Neural progenitor cell (in vitro differentiated cells): ENCODE measurements around the gene AKAP8. TPM values are rescaled to one million over a fixed set of nuclear protein-coding genes. Genes with fewer than 3 reads are reported as not detected.

Experiments used
- DNase-seq: peaks from one replicate; pipeline ENCODE4 v3.0.0-alpha.2; 2016; ENCODE audit warnings: low spot score
- H2AFZ ChIP-seq: fragments of 200-600 bp; sonication (generic); replicated peaks from 2 replicates; pipeline ENCODE4 v1.6.1; 2016; ENCODE audit warnings: antibody characterized with exemption
- H3F3A ChIP-seq: fragments of 200-600 bp; sonication (generic); 2 replicates; pipeline ENCODE4 v1.6.1; 2016; ENCODE audit warnings: antibody characterized with exemption, low read depth
- H3K27ac ChIP-seq: fragments of 200-600 bp; sonication (generic); 2 replicates; pipeline ENCODE4 v1.5.1; 2016; ENCODE audit warnings: mild to moderate bottlenecking
- H3K27me3 ChIP-seq: fragments of 200-600 bp; sonication (generic); 2 replicates; pipeline ENCODE4 v1.6.1; 2016; ENCODE audit warnings: mild to moderate bottlenecking, moderate library complexity
- H3K36me3 ChIP-seq: fragments of 200-600 bp; sonication (generic); 2 replicates; pipeline ENCODE4 v1.5.1; 2016
- H3K4me1 ChIP-seq: fragments of 200-600 bp; sonication (generic); 2 replicates; pipeline ENCODE4 v1.6.1; 2016; ENCODE audit warnings: mixed run types
- H3K4me2 ChIP-seq: fragments of 200-600 bp; sonication (generic); 2 replicates; pipeline ENCODE4 v1.6.1; 2016
- H3K4me3 ChIP-seq: fragments of 200-600 bp; sonication (generic); 2 replicates; pipeline ENCODE4 v1.5.1; 2016
- H3K79me2 ChIP-seq: fragments of 200-600 bp; sonication (generic); 2 replicates; pipeline ENCODE4 v1.6.1; 2016; ENCODE audit warnings: low read depth
- H3K9ac ChIP-seq: fragments of 200-600 bp; sonication (generic); 2 replicates; pipeline ENCODE4 v1.6.1; 2016
- H3K9me3 ChIP-seq: fragments of 200-600 bp; sonication (generic); 2 replicates; pipeline ENCODE4 v1.5.1; 2016; ENCODE audit warnings: low read depth
- H4K20me1 ChIP-seq: fragments of 200-600 bp; sonication (generic); 2 replicates; pipeline ENCODE4 v1.6.1; 2016; ENCODE audit warnings: low read depth
- H3K27ac Mint-ChIP-seq: 3 replicates; pipeline ENCODE4 v1.8.0; 2021; ENCODE audit warnings: mixed read lengths
- H3K27me3 Mint-ChIP-seq: 2 replicates; pipeline ENCODE4 v1.8.0; 2022; ENCODE audit warnings: low read depth, mild to moderate bottlenecking, inconsistent platforms, moderate library complexity, mixed read lengths; ENCODE audit not compliant: insufficient read depth
- H3K36me3 Mint-ChIP-seq: 3 replicates; pipeline ENCODE4 v1.8.0; 2021; ENCODE audit warnings: mixed read lengths
- H3K4me1 Mint-ChIP-seq: 3 replicates; pipeline ENCODE4 v1.8.0; 2021; ENCODE audit warnings: mixed read lengths
- H3K4me3 Mint-ChIP-seq: 3 replicates; pipeline ENCODE4 v1.8.0; 2021; ENCODE audit warnings: mild to moderate bottlenecking, moderate library complexity, mixed read lengths
- H3K9me3 Mint-ChIP-seq: 3 replicates; pipeline ENCODE4 v1.8.0; 2020; ENCODE audit warnings: mixed read lengths
- EZH2 ChIP-seq: fragments of 200-600 bp; sonication (generic); IDR thresholded peaks from 2 replicates; pipeline ENCODE4 v1.6.1; 2017; ENCODE audit warnings: antibody characterized with exemption, mild to moderate bottlenecking, moderate library complexity
- EZH2phosphoT487 ChIP-seq: fragments of 200-600 bp; sonication (generic); IDR thresholded peaks from 2 replicates; pipeline ENCODE4 v1.6.1; 2017; ENCODE audit warnings: antibody characterized with exemption
- total RNA-seq: library from RNA; depleted of rRNA; stranded (reverse); fragments of >200 nt; gene quantifications from 2 replicates; pipeline ENCODE4 v1.2.3, GENCODE V29; 2015; ENCODE audit warnings: low replicate concordance
- TF ChIP-seq, protein P1 (sequence below): fragments of 200-600 bp; sonication (generic); IDR thresholded peaks from 2 replicates; pipeline ENCODE4 v1.5.1; 2017; ENCODE audit warnings: antibody characterized with exemption, mild to moderate bottlenecking

AKAP8 gene
- total RNA-seq, 1 donor from 2014 or later = 20.1 TPM

DNA sequence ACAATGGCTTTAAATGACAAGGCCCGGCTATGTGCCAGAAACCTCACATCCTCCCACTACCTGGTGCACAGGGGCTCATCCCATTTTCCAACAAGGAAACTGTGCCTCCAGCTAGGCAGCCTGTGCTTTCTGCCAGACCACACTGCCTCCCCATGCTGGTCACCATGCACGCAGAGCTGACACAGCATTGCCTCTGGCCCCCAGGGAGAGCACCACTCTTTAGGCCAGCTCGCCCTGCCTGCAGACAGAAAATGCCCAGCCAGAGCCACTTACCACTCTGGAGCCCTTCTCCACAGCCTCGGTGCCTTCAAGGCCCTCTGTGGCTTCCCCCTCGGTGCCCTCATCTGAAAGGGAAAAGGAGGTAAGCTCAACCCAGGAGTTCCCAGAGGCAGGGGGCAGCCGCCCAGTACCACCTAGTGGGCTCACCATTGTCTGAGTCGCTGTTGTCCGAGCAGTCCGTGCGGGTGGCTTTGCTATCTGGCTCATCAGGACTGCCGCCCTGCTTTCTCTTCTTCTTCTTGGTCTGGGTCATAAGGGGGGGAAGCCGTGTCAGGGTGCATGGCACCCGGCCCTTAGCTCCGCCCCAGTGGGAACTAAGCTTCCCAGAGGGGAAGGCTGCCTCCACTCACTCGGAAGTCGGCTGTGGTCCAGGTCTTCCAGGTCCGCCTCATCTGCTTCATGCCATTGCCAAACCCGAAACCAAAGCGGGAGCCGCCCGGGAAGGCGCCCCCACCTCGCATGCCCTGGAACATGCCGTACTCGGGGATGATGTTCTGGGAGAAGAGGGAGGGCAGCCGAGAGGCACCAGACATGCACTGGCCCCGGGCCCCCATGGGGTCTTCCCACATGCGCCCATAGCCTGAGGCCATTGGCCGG lies 21.2 kb upstream of the AKAP8 start:
- peaks cover 28% of the 10 kb centered on the region for H3K36me3 Mint-ChIP-seq
- no peak for TF ChIP-seq EZH2
- TF ChIP-seq, protein P1, sequence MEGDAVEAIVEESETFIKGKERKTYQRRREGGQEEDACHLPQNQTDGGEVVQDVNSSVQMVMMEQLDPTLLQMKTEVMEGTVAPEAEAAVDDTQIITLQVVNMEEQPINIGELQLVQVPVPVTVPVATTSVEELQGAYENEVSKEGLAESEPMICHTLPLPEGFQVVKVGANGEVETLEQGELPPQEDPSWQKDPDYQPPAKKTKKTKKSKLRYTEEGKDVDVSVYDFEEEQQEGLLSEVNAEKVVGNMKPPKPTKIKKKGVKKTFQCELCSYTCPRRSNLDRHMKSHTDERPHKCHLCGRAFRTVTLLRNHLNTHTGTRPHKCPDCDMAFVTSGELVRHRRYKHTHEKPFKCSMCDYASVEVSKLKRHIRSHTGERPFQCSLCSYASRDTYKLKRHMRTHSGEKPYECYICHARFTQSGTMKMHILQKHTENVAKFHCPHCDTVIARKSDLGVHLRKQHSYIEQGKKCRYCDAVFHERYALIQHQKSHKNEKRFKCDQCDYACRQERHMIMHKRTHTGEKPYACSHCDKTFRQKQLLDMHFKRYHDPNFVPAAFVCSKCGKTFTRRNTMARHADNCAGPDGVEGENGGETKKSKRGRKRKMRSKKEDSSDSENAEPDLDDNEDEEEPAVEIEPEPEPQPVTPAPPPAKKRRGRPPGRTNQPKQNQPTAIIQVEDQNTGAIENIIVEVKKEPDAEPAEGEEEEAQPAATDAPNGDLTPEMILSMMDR = no peak
- TF ChIP-seq EZH2phosphoT487 = no peak
- H3F3A ChIP-seq = no peaks in the 10 kb centered on the region
- no peak overlapping the region for H2AFZ ChIP-seq
- H3K9ac ChIP-seq = no peak overlapping the region
- peaks cover 10% of the 10 kb centered on the region for H3K4me1 ChIP-seq
- no peak overlapping the region for H3K4me3 Mint-ChIP-seq
- H3K4me3 ChIP-seq = no peak overlapping the region
- H3K79me2 ChIP-seq = peaks cover 71% of the 10 kb centered on the region
- H3K4me2 ChIP-seq = no peak overlapping the region
- no peaks in the 10 kb centered on the region for H3K27me3 ChIP-seq
- H3K36me3 ChIP-seq = no peaks in the 10 kb centered on the region
- peaks cover 74% of the 10 kb centered on the region for H4K20me1 ChIP-seq
- H3K27me3 Mint-ChIP-seq = peaks cover 8% of the 10 kb centered on the region
- H3K27ac ChIP-seq = no peak overlapping the region
- no peak overlapping the region for H3K27ac Mint-ChIP-seq
- no peaks in the 10 kb centered on the region for H3K9me3 ChIP-seq
- no peak for DNase-seq
- H3K9me3 Mint-ChIP-seq = no peaks in the 10 kb centered on the region
- H3K4me1 Mint-ChIP-seq = peaks cover 10% of the 10 kb centered on the region

DNA sequence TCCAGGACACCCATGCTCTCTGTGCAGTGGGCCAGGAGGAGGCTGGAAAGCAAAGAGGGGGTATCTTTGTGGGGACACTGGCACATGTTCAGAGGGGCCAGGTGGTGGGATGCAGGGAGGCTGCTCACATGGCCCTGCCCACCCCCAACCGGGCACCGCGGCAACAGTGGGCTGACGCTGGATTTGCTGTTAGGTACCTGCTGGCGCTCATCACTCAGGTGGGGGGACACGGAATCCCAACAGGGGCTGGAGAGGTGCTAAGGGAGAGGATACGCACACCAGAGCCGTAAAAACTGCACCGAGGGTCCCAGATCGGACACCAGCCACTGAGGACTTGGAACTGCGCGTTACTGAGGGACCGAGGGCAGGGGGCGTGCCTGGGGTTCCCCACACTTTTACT lies 20.0 kb upstream of the AKAP8 start:
- H3K4me3 Mint-ChIP-seq = no peak overlapping the region
- H3K4me1 ChIP-seq = peaks cover 2% of the 10 kb centered on the region
- H3K27me3 Mint-ChIP-seq = peaks cover 8% of the 10 kb centered on the region
- peaks cover 5% of the 10 kb centered on the region for H3K4me1 Mint-ChIP-seq
- no peak overlapping the region for H3K9ac ChIP-seq
- H3K79me2 ChIP-seq = peaks cover 64% of the 10 kb centered on the region
- no peak overlapping the region for H3K4me3 ChIP-seq
- DNase-seq = no peak
- no peaks in the 10 kb centered on the region for H3K9me3 ChIP-seq
- H3K36me3 Mint-ChIP-seq = peaks cover 28% of the 10 kb centered on the region
- no peaks in the 10 kb centered on the region for H3K27me3 ChIP-seq
- H3K4me2 ChIP-seq = no peak overlapping the region
- TF ChIP-seq EZH2 = no peak
- TF ChIP-seq, protein P1 = no peak
- no peak overlapping the region for H2AFZ ChIP-seq
- H3K9me3 Mint-ChIP-seq = no peaks in the 10 kb centered on the region
- H4K20me1 ChIP-seq = peaks cover 62% of the 10 kb centered on the region
- no peak overlapping the region for H3K27ac Mint-ChIP-seq
- H3K36me3 ChIP-seq = no peaks in the 10 kb centered on the region
- H3F3A ChIP-seq = peaks cover 2% of the 10 kb centered on the region
- no peak overlapping the region for H3K27ac ChIP-seq

DNA sequence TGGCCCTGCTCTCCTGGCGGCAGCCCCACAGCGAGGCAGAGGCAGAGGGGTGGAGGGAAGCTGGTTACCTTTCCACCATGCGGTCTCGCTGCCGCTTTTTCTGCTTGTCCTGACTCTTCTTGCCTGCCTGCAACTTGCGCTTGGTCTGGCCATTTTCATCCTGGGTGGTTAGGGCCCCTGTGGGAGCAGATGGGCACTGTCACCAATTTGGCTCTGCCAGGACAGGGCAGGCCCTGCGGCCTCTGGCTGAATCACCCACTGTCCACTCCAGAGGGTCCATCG lies 19.6 kb upstream of the AKAP8 start:
- H3K9me3 Mint-ChIP-seq = no peaks in the 10 kb centered on the region
- H3K4me3 Mint-ChIP-seq = no peak overlapping the region
- Histone ChIP-seq H3K27ac (no peak overlapping the region), H3K4me3 (no peak overlapping the region), H3K27me3 (no peaks in the 10 kb centered on the region), H3K36me3 (no peaks in the 10 kb centered on the region), H3K9me3 (no peaks in the 10 kb centered on the region), H4K20me1 (peaks cover 58% of the 10 kb centered on the region), H3K4me1 (no peaks in the 10 kb centered on the region), H2AFZ (no peak overlapping the region), H3K4me2 (no peak overlapping the region), H3K79me2 (peaks cover 64% of the 10 kb centered on the region), H3F3A (peaks cover 5% of the 10 kb centered on the region), H3K9ac (no peak overlapping the region)
- no peak for TF ChIP-seq EZH2
- no peak for TF ChIP-seq EZH2phosphoT487
- TF ChIP-seq, protein P1 = no peak
- H3K36me3 Mint-ChIP-seq = peaks cover 28% of the 10 kb centered on the region
- peaks cover under 1% of the 10 kb centered on the region for H3K4me1 Mint-ChIP-seq
- peaks cover 8% of the 10 kb centered on the region for H3K27me3 Mint-ChIP-seq
- no peak for DNase-seq
- no peak overlapping the region for H3K27ac Mint-ChIP-seq
